Measurements from ENCODE around the gene ATP2C2.

DNA sequence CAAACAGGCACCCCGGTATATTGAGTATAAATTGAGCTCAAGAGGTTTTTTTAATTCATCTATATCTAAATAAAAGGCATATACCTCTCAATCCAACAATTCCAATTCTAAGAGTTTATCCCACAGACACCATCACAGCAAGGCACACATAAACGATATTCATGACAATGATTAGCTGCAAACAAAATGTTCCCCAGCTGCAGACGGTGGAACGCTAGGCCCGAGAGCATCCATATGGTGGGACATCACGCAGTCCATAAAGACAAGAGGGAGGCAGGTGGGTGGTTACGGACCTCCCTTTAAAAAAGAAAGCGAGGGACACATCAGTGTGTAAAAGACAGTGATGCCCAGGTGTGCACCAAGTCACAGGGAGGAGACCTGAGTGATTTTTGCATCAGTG, 108.1 kb downstream of the ATP2C2 start:
- TF ChIP-seq, protein P1, sequence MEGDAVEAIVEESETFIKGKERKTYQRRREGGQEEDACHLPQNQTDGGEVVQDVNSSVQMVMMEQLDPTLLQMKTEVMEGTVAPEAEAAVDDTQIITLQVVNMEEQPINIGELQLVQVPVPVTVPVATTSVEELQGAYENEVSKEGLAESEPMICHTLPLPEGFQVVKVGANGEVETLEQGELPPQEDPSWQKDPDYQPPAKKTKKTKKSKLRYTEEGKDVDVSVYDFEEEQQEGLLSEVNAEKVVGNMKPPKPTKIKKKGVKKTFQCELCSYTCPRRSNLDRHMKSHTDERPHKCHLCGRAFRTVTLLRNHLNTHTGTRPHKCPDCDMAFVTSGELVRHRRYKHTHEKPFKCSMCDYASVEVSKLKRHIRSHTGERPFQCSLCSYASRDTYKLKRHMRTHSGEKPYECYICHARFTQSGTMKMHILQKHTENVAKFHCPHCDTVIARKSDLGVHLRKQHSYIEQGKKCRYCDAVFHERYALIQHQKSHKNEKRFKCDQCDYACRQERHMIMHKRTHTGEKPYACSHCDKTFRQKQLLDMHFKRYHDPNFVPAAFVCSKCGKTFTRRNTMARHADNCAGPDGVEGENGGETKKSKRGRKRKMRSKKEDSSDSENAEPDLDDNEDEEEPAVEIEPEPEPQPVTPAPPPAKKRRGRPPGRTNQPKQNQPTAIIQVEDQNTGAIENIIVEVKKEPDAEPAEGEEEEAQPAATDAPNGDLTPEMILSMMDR (IDR thresholded peaks at IDR 0.05; ENCODE audit: insufficient read depth, low read length, poor library complexity, severe bottlenecking): no peak
- TF ChIP-seq EZH2phosphoT487 (conservative IDR thresholded peaks at IDR 0.05; ENCODE audit: low read length): no peak

Measured in SU-DHL-6 (cell line).